HG03558 (cell line): Measurements from ENCODE around the gene MFF.
"Not testable (repeated sequence)": the region's sequence is repeated elsewhere in the genome, so short reads cannot be mapped to it uniquely, and the experiment has no call there.

Source experiments
- ATAC-seq: cut with Tn5 transposase; IDR thresholded peaks from one replicate; pipeline ENCODE4 v1.9.1; 2021; ENCODE audit warnings: moderate number of reproducible peaks; ENCODE audit not compliant: unreplicated experiment; ENCODE audit errors: extremely low read depth

MFF gene

DNA sequence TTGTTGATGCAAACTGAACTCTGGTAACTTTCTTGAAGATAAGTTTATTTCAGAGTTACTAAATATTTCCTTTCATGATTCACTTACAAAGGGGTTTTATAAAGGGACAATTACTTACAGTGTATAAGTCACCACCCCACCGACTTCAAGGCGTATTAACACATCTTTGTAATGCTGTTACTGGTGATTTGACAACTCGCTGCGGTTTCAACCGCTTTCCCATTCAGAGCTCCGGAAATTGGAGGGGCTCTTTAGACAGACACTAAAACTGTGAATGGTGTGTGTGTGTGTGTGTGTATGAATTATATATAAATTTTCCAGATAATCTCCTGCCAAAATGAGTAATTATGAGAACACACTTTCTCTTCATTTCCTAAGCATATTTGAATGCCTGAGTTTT is 49.1 kb downstream of the MFF start:
- no peak for ATAC-seq

DNA sequence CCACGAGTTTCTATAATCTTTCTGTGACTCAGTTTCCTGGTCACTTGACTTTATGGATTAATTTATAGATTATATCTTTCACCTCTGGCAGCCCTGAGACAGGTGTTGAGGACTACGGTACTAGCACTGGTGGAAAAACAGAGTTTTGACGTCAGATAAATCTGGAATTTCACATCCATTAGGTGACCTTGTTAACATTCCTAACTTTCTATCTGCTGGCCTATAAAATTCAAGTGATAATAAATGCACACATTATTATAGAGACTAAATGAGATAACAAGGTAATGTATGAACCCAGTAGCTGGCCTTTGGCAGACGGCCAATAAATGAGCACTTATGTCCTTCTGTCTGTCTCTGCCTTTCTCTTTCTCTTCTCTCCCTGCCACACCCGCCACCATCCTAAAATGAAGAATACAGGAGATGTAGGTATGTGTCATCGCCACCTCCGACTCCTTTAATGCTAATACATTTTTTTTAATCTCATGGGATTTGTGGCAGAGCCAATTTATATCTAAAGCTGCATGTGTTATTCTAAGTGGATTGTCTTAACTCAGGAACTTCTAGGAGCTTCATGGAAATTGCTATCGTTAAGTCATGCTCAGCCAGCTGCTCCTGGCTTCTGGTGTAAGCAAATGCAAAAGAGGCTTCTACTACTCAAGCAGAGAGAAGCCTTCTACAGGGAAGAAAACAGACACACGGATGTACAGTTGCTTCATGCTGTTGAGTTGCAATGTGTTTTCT is 51.8 kb downstream of the MFF start:
- ATAC-seq: no peak

DNA sequence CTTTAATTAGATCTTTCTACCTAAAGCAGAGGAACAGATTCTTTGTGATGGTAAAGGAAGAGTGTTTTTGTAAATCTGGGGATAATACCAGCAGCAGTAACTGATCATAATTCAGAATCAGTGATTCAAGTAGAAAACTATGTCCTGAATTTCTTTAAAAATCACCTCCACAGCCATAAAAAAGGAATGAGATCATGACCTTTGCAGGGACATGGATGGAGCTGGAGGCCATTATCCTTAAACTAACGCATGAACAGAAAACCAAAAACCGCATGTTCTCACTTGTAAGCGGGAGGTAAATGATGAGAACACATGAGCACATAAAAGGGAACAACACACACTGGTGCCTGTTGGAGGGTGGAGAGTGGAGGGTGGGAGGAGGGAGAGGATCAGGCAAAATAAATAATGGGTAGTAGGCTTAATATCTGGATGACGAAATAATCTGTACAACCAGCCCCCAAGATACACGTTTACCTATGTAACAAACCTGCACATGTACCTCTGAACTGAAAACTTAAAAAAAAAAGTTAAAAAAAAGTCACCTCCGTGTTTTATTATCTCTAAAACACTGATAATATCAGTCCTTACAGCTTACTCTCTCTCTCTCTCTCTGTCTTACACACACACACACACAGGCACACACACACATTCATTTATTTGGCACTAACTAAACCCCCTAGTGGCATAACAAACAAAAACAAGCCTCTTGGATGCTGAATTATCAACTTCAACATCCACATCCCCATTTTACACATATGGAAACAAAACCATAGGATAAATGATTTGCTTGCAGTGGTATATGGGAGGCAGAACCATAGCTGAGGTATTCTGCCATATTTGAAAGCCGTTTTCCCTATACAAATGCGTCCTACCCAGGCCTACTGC is 52.7 kb downstream of the MFF start:
- ATAC-seq: no peak

DNA sequence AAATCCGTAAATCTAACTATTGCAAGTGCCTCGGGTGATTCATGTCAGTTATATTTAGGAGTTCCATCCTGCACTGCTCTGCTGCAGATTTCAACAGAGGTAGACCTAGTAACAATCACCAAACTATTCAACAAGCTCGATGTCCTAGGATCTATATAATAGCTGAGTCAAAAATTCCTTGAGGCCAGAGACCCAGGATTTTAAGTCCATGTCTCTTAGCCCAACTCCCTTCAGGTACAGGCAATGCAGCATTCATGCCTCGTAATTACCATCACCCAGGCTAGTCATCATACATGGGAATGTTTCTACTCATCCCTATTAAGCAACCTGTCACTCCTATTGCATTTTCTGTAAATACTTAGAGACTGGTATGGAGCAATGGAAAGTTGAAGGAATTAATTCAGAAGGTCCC is 53.3 kb downstream of the MFF start:
- ATAC-seq: no peak

DNA sequence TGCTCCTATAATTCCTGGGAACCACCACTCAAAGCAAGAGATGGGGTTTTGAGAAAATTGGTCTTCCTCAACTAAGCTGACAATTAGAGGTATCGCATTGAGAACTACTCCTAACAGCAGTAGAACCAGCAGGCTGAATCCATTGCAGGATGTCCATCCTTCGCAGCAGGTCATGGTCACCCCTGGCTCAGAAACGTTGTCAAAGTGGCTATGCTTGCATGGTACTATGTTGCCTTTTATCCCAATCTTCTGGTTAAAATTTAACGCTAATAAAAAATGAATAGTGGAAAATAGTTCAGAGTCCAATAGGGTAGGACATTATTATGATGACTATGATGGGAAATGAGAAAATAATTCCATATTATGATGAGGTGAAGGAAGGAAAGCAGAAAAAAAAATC is 54.0 kb downstream of the MFF start, which contains the start of gene TM4SF20:
Gene TM4SF20, minus strand, starts transcription at position 212 of the 400 bp plus-strand sequence. Its CDS starts 38 bp downstream, at position 174.
- ATAC-seq: no peak

DNA sequence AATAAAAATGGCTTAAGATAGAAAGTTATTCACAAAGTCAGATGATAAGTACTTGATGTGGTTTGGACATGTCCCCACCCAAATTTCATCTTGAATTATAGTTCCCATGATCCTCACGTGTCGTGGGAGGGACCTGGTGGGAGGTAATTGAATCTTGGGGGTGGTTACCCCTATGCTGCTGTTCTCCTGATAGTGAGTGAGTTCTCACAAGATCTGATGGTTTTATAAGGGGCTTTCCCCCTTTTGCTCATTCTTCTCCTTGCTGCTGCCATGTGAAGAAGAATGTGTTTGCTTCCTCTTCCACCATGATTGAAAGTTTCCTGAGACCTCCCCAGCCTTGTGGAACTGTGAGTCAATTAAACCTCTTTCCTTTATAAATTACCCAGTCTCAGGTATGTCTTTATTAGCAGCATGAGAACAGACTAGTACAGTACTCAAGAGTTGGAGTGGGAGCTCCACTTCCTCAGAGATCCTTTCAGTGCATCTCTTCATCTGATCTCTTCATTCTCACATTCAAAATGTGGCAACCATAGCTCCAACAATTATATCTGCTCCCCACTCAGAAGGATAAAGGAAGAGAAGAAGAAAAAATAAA is 57.3 kb downstream of the MFF start:
- not testable (repeated sequence) for ATAC-seq

DNA sequence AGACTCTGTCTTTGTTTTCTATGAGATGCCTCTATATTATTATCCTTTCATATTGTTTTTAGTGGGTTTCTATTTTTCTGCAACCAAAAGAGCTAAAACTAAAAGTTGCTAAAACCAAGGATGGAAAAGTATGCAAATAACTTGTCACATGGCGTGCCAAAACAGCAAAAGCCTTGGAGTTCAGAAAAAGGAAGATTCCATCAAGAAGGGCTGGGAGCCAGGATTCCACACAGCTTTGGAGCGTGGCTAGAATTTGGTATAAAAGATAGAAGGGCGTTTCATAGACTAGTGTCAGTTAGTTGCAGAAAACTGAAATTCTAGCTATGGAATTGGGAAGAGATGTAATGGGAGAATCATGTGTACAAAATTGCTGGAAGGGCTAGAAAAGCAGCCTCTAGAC is 58.6 kb downstream of the MFF start:
- no peak for ATAC-seq

DNA sequence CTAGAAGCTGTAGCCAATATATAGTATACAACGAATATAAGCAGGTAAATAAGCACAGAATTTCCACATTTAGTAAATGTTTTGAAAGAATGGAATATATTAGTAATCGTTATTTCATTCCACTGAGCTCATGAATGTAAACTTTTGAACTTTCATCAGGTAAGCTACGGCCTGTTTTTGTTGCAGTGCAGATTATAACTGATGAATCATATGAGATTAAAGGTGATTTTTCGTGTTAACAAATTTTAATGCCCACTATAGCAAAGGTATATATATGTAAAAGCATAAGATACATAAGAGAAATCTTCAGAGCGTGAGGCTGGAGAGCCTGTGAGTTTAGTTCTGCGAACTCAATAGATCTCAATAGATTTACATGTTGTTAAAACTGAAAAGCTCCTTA is 61.6 kb downstream of the MFF start:
- no peak for ATAC-seq

DNA sequence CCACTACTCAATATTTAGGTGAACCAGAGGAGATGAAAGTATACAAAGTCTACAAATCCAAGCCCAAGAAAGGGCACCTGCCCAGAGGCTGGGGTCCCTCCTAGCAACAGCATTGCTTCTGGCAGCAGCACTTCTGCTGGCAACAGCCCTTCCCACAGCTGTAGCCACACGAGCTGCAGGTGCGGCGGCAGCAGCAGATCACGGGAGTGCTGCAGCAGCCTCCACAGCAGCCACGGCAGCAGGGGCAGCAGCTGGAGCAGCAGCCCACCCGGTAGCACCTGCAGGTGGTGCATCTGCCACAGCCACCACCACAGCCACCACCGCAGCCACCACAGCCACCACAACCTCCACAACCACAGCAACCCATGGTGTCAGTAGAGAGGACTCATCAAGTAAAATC is 62.5 kb downstream of the MFF start, which contains the start of gene SCYGR1:
Gene SCYGR1, minus strand, starts transcription at position 367 of the 400 bp plus-strand sequence. Its CDS starts 0 bp downstream, at position 367.
- not testable (repeated sequence) for ATAC-seq

DNA sequence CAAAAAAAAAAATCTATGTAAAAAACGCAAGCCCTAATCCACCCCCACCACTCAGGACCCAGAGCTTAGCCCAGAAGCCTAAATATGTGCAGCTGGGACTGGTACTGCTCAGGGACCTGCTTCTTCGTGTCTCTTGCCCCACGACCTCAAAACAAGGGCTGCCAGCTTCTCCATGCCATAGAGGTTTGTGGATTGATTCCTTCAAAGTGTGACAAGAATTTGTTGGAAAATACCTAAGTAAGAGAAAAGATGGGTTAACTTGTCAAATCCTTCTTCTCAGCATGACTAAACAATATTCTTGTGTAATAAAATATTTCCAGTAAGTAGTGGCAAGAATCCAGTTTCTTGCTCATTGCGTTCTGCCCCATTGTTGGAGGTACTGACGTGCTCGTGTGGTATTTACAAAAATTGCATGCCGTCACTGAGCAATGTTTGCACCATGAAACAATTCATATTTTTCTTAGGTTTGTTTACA is 63.5 kb downstream of the MFF start:
- ATAC-seq: no peak

DNA sequence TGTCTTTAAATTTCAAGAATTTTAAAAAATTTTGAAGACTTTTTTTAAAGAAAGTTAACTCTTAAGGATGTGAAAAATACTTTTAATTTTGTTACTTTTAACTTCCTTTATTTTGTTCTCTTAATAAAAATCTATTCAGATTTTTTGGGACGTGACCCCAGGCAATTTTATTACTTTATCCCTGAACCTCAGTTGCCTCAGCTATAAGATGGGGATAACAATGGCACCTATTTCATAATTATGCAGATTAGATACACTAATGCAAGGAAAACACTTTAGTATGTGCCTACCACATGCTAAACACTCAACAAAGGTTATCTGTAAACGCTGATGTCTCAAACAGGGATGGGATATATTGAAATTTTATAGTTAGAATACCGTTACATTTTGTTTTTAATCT is 64.2 kb downstream of the MFF start:
- ATAC-seq: no peak

DNA sequence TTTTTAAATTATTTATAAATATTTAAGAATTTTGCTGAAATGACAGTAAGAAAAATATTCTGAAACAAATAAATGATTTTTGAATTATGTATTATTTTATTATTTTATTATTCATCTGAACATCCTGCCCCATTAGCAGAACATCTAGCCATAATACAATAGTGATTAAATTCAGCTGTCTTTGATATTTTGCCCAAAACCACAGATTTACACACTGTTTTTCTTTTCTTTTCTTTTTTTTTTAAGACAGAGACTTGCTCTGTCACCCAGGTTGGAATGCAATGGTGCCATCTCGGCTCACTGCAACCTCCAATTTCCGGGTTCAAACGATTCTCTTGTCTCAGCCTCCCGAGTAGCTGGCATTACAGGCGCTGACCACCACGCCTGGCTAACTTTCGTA is 64.6 kb downstream of the MFF start:
- no peak for ATAC-seq

DNA sequence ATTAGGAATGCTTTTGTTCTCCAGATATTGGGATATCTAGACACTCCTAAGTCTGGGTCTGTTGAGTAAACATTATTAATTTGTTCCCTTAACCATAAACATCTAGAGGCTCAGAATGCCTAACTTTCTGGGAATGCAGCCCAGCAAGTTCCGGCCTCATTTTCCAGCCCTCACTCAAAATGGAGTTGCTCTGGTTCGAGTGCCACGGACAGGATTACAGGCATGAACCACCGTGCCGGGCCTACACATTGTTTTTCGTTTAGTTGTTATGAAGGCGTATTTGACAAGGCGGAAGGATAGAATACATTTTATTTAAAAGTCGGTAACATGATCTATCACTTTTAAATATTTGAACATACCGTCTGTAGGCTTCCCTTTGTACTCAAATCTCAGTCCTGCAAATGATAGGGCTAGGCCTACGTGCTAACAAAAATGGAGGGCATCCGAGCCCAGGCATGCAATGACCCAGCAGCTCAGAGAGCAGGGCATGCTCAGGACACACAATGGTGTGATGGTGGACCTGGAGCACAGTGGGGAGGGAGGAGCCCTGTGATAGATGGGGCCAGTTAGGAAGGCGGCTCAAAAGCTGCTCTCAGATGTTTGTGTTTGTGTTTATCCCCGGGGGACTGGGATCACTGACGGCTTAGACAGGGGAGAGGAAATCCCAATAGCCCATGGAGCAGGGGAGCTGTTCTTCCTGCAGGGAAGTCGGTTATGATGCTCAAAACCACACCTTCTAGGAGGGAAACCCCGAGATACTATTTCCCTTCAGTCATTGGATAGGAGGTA is 65.6 kb downstream of the MFF start:
- ATAC-seq: no peak

DNA sequence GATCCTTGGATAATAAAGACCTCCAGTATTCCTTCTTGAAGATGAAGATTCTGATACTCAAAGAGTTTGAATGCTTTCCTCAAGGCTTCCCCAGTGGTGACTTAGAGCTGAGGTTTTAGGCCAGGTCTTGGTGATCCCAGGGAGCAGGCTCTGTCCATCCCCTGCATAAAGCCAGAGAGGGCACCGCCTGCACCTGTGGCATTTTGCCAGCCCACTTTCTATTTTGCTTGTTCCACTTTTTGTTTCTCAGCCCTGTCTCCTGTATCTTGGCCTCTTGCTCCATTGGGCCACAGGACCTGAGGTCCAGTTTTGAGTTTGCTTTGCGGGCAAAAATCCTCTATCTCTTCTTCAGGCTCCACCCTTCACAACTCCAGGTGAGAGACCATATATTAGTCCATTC is 69.3 kb downstream of the MFF start:
- ATAC-seq: no peak

DNA sequence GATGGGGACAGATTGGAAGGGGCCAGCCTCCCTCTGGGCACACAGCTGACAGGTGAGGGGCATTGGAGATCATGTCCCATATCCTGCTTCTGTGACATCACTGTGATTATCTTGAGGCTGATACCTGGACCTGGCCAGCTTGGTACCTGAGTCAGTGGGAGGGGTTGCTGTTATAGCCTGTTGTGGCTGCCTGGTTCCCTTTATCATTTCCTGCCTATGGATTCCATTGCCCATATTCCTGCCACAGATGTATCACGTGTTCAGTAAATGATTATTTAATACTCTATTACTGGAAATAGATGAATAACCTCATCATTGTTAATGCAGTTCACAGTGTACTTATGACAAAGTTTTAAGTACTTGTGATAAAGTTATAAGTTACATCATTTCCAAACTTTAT is 70.5 kb downstream of the MFF start:
- no peak for ATAC-seq

DNA sequence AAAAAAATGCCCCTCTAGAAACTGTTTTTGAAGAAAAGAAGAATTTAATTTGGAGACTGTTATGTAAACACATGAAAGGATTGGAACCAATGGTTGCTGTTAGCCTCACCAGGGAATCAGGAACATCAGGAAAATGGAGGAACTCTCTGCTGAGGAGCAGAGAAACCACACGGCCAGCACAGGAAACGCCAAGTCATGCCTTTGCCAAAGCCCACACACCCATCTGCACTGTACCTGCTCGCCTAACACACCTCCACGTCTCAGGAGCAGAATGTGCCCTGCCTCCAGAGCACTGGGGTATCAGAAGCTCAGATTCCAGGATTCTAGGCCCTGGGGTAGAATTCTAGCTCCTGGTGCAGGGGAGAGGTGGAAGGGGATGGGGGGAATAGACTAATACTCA is 72.5 kb downstream of the MFF start:
- ATAC-seq: no peak

DNA sequence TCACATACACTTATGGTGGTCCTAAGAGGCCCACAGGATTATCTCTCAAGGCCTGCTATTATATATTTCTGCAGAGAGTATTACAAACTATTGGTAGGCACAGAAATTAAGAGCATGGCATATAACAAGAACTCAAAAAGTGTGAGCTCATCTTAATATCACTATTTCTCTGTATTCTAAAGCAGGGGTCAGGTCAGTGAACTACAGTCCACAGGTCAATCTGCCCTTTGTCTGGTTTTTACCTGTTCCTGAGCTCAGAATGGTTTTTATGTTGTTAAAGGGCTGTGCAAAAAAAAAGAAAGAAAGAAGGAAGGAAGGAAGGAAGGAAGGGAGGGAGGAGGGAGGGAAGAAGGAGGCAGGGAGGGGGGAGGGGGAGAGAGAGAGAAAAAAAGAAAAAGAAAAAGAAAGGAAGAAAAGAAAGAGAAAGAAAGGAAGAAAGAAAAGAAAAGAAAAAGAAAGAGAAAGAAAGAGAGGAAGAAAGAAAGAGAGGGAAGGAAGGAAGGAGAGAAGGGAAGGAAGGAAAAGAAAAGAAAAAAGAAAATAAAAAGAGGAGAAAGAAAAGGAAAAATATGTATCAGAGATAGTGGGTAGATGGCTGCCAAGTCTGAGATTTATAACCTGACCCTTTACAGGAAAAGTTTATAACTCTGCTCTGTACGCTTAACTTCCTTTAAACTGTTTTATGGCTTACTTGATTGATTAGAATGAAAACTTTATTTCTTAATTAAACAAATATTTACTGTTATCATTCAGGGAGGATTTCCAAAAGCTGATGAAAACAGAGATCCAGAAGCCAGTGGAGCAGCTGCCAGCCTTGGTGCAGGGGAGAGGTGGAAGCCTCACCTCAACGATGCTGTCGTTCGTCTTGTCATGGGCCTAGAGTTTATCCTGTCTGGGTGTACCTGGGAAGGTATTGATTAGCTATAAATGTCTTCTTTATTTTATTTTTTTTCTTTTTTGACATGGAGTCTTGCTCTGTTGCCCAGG is 73.9 kb downstream of the MFF start:
- no peak for ATAC-seq

DNA sequence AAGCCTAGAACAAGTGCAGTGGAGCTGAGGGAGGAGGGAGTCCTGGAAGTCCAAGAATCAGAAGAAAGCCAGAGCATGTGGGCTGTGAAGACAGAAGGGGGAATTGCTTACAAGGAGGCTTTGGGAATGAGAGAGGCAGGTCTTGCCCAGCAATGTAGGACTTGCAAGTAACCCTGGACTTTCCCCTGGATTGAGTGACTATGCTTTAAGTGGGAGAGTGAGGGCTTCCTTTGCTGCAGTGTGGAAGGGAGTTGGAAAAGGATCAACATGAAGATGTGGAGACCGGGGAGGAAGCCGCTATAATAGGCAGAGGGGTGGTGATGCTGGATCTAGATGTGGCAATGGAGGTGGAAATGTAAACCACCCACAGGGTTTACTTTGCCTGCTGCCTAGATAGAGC is 76.5 kb downstream of the MFF start:
- ATAC-seq: no peak

DNA sequence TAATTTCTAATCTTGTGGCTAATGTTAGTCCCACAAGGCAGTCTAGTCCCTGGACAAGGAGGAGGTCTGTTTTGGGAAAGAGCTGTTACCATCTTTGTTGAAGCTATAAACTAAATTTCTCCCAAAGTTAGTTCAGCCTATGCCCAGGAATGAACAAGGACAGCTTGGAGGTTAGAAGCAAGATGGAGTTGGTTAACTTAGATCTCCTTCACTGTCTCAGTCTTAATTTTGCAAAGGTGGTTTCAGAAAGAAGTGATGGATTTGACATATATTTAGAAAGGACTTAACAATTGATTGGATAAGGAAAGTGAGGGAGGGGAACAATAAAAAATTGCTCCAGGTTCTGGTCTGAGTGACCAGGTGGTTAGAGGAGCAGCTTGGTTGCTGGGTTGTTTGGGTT is 77.3 kb downstream of the MFF start:
- ATAC-seq: no peak
